Activated naive CD8-positive, alpha-beta T cell (primary cell): Measurements from ENCODE around the gene NUDCD3.

Experiments used
- H3K27ac Mint-ChIP-seq: one replicate; pipeline ENCODE4 v1.8.0; 2021; ENCODE audit warnings: mixed read lengths
- H3K27me3 Mint-ChIP-seq: one replicate; pipeline ENCODE4 v1.8.0; 2021; ENCODE audit warnings: mixed read lengths
- H3K36me3 Mint-ChIP-seq: one replicate; pipeline ENCODE4 v1.8.0; 2021; ENCODE audit warnings: mixed read lengths
- H3K4me1 Mint-ChIP-seq: one replicate; pipeline ENCODE4 v1.8.0; 2021; ENCODE audit warnings: low read depth, mixed read lengths
- H3K4me3 Mint-ChIP-seq: one replicate; pipeline ENCODE4 v1.8.0; 2021; ENCODE audit warnings: mild to moderate bottlenecking, mixed read lengths
- H3K9me3 Mint-ChIP-seq: one replicate; pipeline ENCODE4 v1.8.0; 2021; ENCODE audit warnings: low read depth, mixed read lengths

Gene NUDCD3

GRCh38 chr7:44396496-44396895 is 94.0 kb downstream of the NUDCD3 start:
- Mint-ChIP-seq H3K4me3 (no peak overlapping the region), H3K4me1 (peaks cover 4% of the 10 kb centered on the region), H3K27ac (no peak overlapping the region), H3K36me3 (no peaks in the 10 kb centered on the region), H3K27me3 (no peaks in the 10 kb centered on the region), H3K9me3 (no peaks in the 10 kb centered on the region)

GRCh38 chr7:44395067-44395466 is 95.4 kb downstream of the NUDCD3 start:
- Mint-ChIP-seq H3K4me3 (no peak overlapping the region), H3K27ac (no peak overlapping the region), H3K36me3 (peaks cover 3% of the 10 kb centered on the region)

GRCh38 chr7:44394636-44395035 is 95.8 kb downstream of the NUDCD3 start:
- Mint-ChIP-seq H3K9me3 (no peaks in the 10 kb centered on the region), H3K36me3 (peaks cover 3% of the 10 kb centered on the region)

More at GRCh38 chr7:44395067-44395466, 95.4 kb downstream of the NUDCD3 start:
- H3K27me3 Mint-ChIP-seq: no peaks in the 10 kb centered on the region
- H3K4me1 Mint-ChIP-seq: peaks cover 2% of the 10 kb centered on the region
- no peaks in the 10 kb centered on the region for H3K9me3 Mint-ChIP-seq

DNA sequence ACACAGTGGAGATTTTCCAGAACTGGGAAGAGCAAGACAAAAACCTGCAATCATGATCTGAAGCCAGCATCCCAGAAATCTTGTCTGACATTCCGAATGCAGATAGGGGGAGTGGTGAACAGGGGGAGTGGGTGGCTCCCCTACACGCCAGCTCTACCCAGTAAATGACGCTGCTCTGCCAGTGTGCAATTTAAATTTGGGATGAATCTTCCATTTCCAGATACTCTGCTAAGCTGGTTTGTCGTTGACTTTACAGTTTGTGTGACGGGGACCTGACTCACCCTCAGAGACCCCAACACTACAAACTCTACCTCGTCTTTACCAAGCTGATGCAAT is 96.4 kb downstream of the NUDCD3 start:
- Mint-ChIP-seq H3K4me3 (no peak overlapping the region), H3K27ac (no peak overlapping the region), H3K36me3 (peaks cover 3% of the 10 kb centered on the region), H3K27me3 (no peaks in the 10 kb centered on the region), H3K9me3 (no peaks in the 10 kb centered on the region), H3K4me1 (no peaks in the 10 kb centered on the region)

More at GRCh38 chr7:44394636-44395035, 95.8 kb downstream of the NUDCD3 start:
- Mint-ChIP-seq H3K27ac (no peak overlapping the region), H3K4me1 (no peaks in the 10 kb centered on the region), H3K4me3 (no peak overlapping the region), H3K27me3 (no peaks in the 10 kb centered on the region)

DNA sequence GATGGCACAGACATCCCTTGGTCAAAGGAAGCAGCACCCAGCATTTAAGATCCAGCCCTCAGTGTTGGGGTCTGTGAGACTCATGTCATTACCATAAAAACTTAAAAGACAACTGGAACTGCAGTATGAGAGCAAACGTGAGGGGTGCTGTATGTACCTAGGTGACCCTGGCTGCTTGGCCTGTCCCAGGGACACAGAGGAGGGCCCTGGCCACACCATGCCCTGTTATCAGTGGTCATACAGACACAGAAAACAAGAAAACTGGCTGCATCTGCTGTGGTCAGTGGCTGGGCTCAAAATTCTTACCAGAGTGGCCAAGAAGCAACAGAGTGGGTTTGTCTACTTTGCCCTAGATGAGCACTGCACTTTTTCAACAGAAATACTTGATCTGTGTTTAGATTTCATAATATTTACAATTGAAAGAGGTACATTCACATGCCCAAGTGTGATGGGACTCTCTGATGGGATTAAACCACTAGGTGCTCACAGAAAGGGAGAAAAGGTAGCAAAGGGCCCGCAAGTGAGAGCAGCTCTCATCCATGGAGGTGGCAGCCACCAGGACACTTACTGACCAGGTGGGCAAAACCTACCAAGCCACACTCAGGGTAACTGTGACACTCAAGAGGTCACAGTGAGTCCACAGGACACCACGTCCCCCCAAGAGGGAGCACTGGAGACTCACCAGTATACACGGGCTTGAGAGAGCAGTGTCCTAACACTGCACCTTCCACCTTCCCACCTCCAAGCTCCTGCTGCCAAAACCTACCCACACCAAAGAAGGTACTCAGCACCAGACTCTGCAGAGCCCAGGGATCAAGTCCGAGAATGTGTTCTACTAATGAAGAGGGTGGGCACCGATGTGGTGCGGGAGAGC is 97.0 kb downstream of the NUDCD3 start:
- Mint-ChIP-seq H3K27ac (no peak overlapping the region), H3K4me3 (no peak overlapping the region), H3K4me1 (no peaks in the 10 kb centered on the region), H3K36me3 (peaks cover 3% of the 10 kb centered on the region), H3K9me3 (no peaks in the 10 kb centered on the region), H3K27me3 (no peaks in the 10 kb centered on the region)

GRCh38 chr7:44392618-44393010 is 97.8 kb downstream of the NUDCD3 start:
- no peaks in the 10 kb centered on the region for H3K27me3 Mint-ChIP-seq
- H3K4me3 Mint-ChIP-seq: no peak overlapping the region
- peaks cover 3% of the 10 kb centered on the region for H3K36me3 Mint-ChIP-seq
- no peaks in the 10 kb centered on the region for H3K4me1 Mint-ChIP-seq
- no peaks in the 10 kb centered on the region for H3K9me3 Mint-ChIP-seq
- no peak overlapping the region for H3K27ac Mint-ChIP-seq

- H3K9me3 Mint-ChIP-seq: no peaks in the 10 kb centered on the region
- no peaks in the 10 kb centered on the region for H3K27me3 Mint-ChIP-seq
- H3K27ac Mint-ChIP-seq: no peak overlapping the region
- H3K36me3 Mint-ChIP-seq: peaks cover 3% of the 10 kb centered on the region
- H3K4me3 Mint-ChIP-seq: no peak overlapping the region
- no peaks in the 10 kb centered on the region for H3K4me1 Mint-ChIP-seq
Observed at GRCh38 chr7:44391746-44392617, 98.5 kb downstream of the NUDCD3 start.

GRCh38 chr7:44391171-44391570 is 99.3 kb downstream of the NUDCD3 start:
- Mint-ChIP-seq H3K4me1 (no peaks in the 10 kb centered on the region), H3K27ac (no peak overlapping the region), H3K36me3 (peaks cover 3% of the 10 kb centered on the region)

DNA sequence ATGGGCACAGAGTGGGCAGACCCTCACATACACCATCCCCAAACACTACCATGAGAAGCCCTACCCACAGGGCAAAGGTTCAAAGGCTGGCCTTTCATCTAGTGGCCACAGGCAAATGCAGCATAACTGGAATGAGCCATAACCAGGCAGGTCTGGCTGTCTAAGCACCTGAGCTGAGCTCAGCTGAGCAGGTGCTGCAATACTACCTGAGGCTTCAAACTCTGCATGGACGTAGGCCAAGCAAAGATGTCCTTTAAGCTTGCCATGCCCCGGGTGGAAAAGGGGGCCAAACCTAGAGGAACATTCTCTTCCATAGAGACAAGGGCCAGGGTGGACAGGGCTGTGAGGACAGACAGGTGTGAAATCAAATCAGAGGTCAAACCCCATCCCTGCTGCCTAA is 99.8 kb downstream of the NUDCD3 start:
- H3K4me1 Mint-ChIP-seq: no peaks in the 10 kb centered on the region
- no peak overlapping the region for H3K4me3 Mint-ChIP-seq
- no peaks in the 10 kb centered on the region for H3K27me3 Mint-ChIP-seq
- no peaks in the 10 kb centered on the region for H3K9me3 Mint-ChIP-seq
- no peak overlapping the region for H3K27ac Mint-ChIP-seq
- peaks cover 3% of the 10 kb centered on the region for H3K36me3 Mint-ChIP-seq

More at GRCh38 chr7:44391171-44391570, 99.3 kb downstream of the NUDCD3 start:
- no peaks in the 10 kb centered on the region for H3K9me3 Mint-ChIP-seq
- H3K27me3 Mint-ChIP-seq: no peaks in the 10 kb centered on the region
- no peak overlapping the region for H3K4me3 Mint-ChIP-seq

GRCh38 chr7:44388089-44388970 is 102.1 kb downstream of the NUDCD3 start:
- no peaks in the 10 kb centered on the region for H3K27me3 Mint-ChIP-seq
- H3K4me3 Mint-ChIP-seq: no peak overlapping the region
- no peaks in the 10 kb centered on the region for H3K4me1 Mint-ChIP-seq
- no peak overlapping the region for H3K27ac Mint-ChIP-seq
- H3K9me3 Mint-ChIP-seq: no peaks in the 10 kb centered on the region
- peaks cover 3% of the 10 kb centered on the region for H3K36me3 Mint-ChIP-seq

GRCh38 chr7:44387389-44387788 is 103.1 kb downstream of the NUDCD3 start:
- H3K9me3 Mint-ChIP-seq: no peaks in the 10 kb centered on the region
- peaks cover 3% of the 10 kb centered on the region for H3K36me3 Mint-ChIP-seq
- H3K4me1 Mint-ChIP-seq: no peaks in the 10 kb centered on the region
- H3K27me3 Mint-ChIP-seq: no peaks in the 10 kb centered on the region
- peak overlapping the region; percentile 2 for H3K27ac Mint-ChIP-seq
- no peak overlapping the region for H3K4me3 Mint-ChIP-seq

DNA sequence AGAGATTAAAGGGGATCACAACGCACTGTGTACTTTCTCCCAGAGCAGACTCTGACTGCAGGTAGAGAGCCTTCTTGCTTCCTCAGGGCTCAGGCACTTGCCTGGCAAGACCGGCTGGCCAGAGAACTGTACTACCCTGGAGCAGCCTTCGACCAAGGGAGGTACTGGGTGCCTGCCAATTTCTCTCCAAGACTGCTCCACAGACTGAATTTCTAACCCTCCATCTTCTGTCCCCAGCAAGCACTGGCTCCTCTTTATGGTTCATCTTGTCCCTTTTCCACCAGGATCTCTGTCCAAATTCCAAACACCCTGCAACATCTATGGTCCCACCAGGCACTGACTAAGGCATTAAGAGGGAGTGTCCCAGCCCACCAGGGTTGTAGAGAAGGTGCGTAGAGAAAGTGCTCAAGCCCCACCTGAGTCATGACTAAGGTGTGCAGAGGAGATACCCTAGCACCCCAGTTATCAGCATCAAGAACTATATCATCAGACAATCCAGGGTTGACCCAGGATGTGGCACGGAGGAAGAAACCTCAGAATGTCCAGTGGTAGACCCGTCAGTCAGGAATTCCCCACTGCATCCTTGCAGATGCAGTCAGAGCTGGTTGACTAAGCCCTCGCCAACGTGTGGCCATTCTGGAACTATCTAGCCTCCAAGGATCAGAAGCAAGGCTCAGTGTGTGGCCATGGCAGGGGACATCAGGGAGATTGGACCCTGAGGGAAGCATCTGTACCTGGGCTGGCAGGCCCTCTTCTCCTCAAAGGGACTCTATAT is 104.1 kb downstream of the NUDCD3 start:
- Mint-ChIP-seq H3K27ac (no peak overlapping the region), H3K9me3 (no peaks in the 10 kb centered on the region), H3K36me3 (peaks cover 3% of the 10 kb centered on the region), H3K4me3 (no peak overlapping the region), H3K4me1 (no peaks in the 10 kb centered on the region), H3K27me3 (no peaks in the 10 kb centered on the region)

DNA sequence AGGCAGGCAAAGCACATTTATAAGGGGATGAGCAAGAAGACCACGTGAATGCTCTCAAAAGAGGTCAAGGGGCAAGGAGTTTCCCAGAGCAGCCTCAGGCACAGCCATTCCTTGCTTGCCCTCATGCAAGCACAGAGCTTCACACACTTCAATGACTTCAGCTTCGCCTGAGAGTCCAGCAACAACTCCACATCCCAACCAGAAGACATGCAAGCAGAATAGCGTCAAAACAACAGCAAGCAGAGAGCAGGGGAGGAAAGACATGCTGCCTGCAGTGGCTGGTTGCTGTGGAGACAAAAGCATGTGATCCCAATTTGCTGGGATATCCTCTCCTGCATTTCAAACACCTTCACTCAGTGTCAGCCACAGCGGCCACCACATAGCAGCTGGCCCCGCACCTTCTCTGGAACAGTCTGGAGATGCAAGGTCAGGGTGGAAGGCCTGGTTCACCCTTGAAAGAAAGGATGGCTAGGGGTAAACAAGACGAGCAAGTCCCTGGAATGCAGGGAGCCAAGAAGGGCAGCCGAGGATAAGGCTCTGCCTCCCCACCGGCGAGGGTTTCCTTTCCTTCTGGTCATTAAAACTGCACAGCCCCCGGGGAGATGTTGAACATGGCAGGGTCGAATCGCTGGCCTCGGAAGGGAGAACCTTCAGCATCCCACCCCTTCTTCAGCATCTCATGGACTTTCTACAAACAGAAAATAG is 104.9 kb downstream of the NUDCD3 start:
- no peak overlapping the region for H3K27ac Mint-ChIP-seq
- H3K36me3 Mint-ChIP-seq: peaks cover 2% of the 10 kb centered on the region
- H3K4me1 Mint-ChIP-seq: no peaks in the 10 kb centered on the region
- H3K4me3 Mint-ChIP-seq: no peak overlapping the region
- H3K27me3 Mint-ChIP-seq: no peaks in the 10 kb centered on the region
- H3K9me3 Mint-ChIP-seq: no peaks in the 10 kb centered on the region
